ENCODE results near the gene STUB1.
"Not testable (repeated sequence)": the region's sequence is repeated elsewhere in the genome, so short reads cannot be mapped to it uniquely, and the experiment has no call there.

Gene STUB1

DNA sequence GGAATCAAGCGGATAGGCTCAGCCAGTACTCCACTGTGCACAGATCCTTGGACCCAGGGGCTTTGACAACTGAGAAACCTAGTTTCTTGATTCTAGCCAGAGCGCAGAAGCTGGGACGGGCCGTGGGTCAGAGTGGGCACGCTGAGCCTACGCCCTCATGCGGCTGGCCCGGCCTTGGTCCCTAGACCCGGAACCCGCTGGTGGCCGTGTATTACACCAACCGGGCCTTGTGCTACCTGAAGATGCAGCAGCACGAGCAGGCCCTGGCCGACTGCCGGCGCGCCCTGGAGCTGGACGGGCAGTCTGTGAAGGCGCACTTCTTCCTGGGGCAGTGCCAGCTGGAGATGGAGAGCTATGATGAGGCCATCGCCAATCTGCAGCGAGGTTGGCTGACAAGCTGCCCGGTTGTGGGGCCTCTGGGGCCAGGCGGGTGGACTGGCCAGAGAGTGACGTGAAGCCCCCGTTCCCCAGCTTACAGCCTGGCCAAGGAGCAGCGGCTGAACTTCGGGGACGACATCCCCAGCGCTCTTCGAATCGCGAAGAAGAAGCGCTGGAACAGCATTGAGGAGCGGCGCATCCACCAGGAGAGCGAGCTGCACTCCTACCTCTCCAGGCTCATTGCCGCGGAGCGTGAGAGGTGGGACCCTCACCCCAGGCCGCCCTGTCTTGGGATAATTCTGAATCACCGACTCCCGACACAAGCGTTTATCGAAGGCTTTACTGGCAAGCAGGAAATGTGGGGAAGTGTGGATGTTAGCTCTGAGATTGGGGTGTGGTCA, 946 bp downstream of the STUB1 start:
- no peak for FAIRE-seq

DNA sequence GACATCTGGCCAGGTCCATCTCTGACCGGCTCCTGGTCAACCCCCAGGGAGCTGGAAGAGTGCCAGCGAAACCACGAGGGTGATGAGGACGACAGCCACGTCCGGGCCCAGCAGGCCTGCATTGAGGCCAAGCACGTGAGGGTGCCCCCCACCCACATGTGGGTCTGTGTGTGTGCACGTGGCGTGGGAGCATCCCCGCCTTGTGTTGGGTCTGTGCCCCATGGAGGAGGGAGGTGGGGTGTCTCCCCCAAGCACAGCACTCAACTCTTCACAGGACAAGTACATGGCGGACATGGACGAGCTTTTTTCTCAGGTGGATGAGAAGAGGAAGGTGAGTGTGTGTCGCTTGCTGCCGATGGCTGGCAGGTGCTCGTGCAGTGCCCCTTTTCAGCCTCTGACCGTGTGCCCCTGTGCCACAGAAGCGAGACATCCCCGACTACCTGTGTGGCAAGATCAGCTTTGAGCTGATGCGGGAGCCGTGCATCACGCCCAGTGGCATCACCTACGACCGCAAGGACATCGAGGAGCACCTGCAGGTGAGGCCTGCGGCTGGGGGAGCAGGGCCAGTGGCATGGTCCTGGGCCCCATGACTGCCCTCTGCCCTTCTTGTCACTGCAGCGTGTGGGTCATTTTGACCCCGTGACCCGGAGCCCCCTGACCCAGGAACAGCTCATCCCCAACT, 1.7 kb downstream of the STUB1 start:
- no peak for FAIRE-seq

DNA sequence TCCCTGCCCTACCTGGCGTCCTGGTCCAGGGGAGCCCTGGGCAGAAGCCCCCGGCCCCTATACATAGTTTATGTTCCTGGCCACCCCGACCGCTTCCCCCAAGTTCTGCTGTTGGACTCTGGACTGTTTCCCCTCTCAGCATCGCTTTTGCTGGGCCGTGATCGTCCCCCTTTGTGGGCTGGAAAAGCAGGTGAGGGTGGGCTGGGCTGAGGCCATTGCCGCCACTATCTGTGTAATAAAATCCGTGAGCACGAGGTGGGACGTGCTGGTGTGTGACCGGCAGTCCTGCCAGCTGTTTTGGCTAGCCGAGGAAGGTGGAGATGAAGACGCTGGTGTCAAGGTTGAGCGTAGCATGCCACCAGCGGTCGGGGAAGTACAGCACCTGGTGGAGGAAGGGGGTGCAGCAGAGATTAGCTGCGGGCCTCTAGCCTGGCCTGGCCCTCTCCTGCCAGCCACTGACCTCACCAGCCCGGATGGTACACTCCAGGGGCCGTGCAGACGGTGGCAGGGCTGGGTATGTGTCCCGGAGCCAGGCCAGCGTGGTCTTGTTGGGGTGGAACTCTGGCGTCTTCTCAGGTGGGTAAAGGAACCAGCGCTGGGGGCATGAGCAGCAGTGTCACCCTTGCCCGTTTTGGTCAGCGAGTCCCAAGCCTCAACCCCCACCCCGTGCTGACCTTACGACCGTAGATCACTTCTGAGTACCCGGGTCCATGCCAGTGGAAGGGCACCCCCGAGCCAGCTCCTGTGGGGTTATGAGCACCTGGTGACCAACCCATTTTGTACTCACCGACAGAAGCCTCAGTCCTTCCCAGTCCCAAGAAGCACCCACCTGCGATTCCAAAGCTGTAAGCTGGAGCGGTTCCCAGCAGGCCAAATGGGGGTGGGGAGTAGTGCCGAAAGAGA, 2.5 kb downstream of the STUB1 start:
- FAIRE-seq, result no peak

DNA sequence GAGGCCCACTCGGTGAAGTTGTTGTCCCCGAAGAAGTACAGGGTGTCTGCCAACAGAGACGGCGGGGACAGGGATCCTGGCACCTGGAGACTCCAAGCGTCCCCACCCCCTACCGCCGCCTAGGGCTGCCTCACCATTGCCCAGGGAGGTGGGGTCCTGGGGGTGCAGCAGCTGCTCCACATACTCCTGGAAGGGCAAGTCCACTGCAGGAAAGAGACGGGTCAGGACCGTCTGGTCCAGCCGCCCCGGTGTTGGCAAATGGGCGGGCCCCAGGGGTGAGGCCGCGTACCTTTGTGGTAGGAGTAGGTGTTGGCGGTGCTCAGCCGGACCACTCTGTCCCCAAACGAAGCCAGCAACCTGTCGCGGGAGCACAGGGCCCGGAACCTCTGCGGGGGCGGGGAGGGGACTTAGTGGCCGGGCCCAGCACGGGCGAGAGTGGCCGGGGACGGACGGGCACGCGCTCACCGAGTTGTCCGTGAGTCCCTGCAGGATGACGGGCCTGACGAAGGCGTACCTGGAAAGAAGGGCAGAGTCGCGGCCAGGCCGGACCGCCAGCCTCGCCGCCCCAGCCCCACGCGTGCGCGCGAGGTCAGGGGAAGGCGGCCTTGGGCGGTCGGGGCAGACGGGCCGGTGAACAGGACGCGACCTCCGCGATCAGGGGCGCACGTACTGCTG, 3.3 kb downstream of the STUB1 start:
- FAIRE-seq, result no peak

DNA sequence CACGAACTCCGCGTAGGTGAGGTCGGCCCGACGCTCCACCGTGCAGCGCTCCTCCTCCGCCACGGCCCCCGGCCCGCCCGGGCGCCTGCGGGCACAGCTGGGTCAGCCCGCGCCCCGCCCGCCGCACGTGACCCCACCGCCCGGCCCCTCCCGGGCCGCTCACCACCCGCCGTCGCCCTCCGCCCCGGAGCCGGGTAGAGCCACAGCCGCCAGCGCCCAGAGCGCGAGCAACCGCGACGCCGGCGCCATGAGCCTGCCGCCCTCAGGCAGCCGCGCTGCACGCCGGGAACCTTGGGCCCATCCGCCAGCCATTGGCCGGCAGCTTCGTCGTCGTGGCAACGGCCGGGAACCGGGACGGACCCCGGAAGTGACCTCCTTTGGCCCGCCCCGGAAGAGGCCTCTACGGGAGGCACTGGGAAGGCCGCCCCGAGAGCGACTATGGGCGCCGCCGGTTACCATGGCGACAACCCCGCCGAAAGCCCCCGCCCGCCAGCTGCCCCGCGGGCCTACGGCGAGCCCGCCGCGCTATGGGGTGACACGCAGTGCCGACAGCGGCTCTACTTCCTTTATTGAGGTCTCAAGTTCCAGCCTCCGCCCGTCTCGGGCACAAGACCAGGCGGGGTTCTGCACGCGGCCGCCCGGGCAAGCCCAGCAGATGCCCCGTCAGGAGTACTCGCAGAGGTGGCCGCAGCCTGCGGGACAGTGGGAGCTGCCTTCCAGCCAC, 4.0 kb downstream of the STUB1 start, which contains the start of gene JMJD8:
Gene JMJD8, minus strand, starts transcription at position 264 of the 724 bp plus-strand sequence. Its CDS starts 15 bp downstream, at position 249.
- FAIRE-seq, result no peak

DNA sequence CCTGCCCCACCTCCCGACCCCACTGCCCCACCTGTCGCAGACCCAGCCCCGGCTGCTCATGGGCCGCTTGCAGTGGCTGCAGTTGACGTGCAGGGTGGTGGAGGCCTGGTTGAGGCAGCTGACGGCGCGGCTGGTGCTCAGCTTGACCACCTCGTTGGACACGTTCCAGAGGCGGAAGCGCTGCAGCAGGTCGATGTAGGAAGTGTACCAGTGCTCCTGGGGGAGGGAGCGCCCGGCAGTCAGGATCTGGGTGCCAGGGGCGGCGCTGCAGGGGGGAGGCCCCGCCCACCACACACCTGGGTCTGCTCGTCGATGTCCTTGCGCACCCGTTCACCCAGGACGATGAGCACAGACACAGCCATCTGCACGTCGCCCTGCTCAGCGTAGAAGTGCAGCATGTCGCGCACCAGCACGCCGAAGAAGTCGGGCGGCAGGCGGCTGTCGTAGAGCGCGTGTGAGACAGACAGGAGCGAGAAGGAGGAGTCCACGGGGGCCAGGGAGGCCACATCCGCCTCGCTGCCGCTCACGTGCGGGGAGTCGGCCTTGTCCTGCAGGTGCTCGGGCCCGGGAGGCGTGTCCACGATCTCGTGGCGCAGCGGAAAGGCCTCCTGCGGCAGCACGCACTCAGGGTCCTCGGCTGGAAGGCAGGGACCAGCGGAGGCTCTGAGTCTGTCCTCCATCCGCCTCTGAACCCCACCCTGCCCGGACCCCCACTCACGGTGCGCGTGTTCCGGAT, 4.9 kb downstream of the STUB1 start:
- FAIRE-seq, result no peak

DNA sequence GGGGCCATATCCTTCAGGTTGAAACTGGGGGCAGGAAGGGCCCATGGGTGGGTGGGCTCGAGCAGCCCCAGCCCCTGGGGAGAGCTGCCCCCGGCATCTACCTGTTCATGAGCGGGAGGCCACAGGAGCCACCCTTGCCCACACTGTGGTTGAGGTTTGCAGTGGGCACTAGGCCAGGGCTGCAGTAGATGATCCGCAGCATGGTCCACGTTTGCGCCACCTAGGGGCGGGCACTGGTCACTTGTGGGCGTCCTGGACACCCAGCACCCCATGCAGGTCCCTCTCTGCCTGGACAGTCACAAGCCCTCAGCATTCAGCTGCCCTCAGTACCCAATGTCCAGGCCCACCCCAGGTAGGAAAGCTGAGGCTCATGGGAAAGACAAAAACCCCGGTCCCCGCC, 5.8 kb downstream of the STUB1 start:
- FAIRE-seq, result no peak

DNA sequence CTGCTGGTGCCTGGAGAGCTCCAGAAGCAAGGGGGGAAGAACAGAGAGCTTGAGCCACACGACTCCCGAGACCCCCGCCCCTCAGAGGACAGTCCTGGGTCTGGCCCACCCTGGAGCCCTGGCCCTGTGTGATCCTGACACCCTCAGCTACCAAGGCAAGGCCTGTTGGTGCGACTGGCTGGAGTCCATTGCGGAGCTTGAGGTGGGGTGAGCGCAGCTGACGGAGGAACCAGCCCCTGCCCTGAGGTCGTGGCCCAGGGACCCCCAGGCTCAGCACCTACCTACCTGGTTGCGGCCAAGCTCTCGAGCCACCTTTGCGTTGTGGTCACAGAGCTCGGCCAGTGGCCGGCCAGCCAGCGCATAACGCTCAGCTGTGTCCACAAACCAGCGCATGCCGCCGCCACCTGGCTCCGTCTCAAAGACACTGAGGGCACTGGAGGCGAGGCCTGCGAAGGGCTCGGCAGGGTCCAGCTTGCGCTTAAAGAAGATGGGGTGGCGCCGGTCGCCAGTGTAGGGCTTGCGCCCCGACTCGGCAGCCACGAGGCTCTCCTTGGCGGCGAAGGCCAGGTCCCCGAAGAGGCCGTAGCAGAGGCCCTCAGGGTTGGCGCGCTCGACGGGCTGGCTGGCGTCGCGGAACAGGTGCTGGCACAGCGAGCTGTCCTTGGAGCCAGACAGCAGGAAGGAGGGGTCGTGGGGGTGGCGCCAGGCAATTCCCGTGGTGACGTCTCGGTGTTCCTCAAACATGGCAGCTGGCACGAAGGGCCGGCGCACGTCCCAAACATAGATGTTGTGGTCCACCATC, 6.5 kb downstream of the STUB1 start:
- FAIRE-seq, result no peak

DNA sequence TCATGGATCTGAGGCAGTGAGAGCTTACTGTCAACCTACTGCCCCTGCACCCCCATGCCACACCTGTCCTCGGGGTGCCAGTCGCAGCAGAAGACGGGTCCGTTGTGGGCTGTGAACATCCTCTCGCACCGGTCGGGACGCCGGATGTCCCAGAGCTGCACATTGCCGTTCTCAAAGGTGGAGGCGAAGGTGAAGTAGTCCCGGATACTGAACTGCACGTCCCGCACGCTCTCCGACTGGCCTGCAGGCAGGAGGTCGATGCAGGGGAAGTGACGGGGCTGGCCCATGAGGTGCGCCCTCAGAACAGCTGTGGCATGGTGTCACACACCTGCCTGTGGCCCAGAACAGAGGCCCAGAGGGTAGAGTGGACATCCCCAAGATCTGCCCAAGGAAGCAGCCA, 7.3 kb downstream of the STUB1 start:
- FAIRE-seq, result no peak

DNA sequence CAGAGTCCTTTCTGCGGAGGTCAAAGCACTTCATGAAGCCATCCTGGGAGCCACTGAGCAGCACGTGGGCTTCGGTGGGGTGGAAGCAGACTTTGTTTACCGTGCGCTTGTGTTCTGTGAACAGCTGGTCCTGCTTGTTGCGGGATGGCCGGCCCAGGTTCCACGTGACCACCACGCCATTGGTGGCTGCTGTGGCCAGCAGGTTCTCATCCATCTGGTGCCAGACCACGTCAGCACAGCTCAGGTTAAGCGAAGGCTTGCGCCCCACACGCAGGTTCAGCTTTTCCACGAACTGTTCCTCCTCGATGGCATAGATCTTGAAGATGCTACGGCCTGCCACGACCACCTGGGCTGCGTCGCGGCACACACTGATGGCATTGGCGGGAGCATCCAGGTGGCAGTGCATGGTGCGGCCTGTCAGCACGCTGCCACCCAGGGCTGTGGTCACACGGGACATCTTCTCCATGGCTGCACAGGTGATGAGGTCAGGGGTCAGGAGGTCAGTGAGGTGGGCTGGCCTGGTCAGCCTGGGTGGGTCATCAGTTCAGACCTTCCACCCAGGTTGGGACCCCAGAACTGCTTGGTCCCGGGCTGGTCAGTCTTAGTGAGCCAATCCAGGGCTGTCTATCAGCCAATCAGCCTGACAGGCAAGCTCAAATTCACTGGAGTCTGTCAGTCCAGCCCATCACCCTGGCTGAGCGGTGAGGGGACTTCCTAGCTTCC, 9.1 kb downstream of the STUB1 start:
- no peak for FAIRE-seq

DNA sequence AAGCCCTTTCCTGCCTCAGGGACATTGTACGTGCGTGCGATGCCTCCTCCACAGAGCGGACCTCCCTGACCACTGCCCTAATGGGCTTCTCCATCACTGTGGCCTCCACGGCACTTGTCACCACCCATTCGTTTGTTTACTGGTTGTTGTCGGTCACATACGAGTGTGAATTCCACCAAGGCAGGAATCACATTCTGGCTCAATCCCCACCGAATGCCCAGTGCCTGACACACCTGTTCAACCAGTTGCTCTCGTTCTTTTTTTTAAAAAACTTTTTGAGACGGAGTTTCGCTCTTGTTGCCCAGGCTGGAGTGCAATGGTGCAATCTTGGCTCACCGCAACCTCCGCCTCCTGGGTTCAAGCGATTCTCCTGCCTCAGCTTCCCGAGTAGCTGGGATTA, 11.0 kb downstream of the STUB1 start:
- not testable (repeated sequence) for FAIRE-seq

DNA sequence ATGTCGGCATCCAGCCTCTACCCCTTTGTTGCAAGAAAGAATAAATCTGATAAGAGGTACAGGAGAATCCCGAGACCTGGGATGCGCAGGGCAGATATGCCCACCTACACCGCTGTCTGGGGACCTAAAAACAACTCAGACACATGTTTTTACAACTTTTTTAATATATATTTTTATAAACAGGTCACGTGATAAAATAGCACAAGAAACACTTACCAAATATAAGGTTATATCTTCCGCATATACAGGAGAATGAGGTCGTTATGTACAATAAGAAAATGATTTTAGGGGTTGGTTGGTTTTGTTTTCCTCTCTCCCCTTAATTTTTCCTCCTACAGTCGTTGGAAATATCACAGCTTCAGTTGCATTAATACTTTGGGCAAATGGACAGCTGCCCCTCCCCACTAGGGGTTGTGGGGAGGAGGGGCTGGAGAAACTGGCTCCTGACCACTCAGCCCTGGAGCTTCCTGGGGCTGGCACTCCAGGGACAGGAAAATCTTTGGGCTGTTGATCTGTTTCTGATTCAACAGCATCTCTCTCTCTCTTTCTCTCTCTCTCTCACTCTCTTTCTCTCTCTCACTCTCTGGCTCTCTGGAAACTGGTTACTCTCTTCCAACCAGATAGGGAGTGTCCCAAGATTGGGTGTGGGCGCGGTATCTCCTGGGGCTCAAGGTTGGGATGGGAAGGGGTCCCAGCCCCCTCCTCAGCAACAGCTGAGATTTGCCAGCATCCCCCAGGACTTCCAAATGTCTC, 12.3 kb downstream of the STUB1 start:
- no peak for FAIRE-seq

DNA sequence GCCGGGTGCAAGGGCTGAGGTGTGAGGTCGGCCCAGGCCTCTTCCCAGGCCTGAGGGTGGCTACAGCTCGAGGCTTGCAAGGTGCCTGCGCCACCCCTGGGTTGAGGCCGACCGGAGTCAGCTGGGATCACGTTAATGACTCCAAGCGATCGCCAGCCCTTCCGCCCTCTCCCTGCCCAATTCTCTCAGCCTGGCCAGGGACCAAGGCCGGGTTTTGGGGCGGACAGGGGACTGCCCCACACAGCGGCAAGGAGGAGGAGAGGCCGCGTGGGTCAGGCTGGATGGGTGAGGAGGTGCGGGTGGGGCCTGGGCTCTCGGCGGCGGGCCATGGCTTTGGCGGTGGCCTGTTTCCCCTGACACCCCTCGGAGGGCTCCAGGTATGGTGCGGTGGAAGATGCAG, 13.2 kb downstream of the STUB1 start:
- FAIRE-seq, result no peak

DNA sequence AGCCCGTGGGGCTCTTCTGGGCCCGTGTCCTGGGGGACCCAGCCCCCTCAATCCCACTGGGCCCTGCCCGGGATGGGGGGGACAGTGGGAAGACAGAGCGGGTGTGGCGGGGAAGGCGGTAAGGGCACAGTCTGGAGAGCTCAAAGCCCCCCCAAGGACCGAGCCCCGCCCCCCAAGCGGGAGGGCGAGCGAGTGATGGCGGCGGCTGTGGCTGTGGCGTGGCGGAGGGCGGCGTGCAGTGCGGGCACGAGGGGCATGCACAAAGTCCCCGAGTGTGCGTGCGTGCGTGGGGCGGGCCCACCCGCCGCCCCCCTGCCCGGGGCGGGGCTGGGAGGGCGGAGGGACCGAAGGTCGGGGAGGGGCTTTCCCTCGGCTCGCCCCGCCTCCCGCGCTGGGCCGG, 13.6 kb downstream of the STUB1 start:
- FAIRE-seq, result no peak

DNA sequence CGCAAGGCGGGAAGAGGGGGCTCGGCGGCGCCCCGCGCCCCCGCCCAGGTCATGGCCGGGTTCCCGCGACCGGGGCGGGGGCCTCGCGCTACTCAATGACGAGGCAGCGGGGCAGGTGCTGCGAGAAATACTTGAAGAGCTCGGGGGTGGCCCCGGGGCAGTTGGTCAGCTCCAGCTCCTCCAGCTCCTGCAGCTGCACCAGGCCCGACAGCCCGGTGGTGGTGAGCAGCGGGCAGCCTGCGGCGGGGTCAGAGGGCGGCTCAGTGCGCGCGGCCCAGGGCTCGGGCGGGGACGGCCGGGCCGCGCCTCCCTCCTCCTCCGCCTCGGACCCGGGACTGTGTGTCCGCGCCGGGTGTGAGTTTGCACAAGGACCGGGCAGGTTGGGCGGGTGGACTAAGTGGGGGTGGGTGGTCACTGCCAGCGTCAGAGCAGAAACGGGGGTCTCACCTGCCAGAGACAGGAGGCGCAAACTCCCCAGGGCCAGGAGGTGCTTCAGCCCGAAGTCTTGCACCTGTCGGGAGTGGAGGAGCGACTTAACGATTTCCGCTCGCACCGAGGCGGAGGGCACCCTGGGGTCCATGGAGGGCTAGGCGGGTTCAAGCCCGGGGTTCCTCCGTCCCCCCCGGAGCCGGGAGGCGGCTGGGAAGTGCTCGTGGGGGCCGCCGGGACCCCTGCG, 14.1 kb downstream of the STUB1 start:
- FAIRE-seq, result no peak

DNA sequence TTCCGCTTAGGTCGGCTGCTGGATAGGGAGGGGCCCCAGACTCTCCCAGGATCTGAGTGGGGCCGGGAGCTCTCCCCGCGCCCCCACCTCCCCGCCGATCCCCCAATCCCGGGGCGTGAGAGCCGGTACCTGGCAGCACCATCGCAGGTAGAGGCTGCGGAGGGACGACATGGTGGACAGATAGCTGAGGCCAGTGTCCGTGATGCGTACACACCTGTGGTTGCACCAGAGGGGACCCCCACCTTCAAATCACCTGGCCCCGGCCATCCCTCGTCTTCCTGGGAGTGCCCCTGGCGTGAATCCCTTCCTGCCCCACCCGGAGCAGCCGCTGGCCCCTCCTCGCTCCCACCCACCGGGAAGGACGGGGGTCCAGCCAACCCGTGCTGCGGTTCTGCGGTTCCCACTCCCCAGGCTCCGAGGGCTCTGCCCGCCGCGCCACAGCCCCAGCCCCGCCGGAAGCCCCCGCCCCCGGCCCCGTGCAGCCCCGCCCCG, 14.7 kb downstream of the STUB1 start:
- FAIRE-seq, result no peak

DNA sequence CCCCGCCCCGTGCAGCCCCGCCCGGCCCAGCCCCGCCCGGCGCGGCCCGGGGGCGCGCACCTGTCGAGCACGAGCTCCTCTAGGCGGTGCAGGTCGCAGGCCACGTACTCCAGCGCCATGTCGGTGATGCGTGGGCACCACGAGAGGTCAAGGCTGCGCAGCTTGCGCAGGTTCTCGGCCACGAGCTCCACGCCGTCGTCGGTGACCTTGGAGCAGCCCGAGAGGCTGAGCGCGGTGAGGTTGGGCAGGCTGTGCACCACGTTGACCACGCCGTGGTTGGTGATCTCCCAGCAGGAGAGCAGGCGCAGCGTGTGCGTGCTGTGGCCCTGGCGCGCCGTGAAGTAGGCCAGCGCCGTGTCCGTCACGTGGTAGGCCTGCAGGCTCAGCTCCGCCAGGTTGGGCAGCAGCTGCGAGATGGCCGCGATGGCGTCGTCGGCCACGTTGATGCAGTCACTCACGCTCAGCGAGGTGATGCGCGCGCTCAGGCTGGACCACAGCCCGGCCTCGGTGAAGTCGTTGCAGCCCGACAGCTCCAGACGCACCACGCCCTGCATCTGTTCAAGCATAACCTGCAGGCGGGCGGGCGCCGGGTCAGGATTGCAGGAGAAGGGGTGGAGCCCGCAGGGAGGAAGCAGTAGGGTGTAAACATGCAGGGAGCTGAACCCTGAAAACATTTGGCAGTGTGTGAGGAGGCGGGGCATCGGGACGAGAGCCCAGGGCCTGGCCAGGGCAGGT, 15.3 kb downstream of the STUB1 start:
- FAIRE-seq, result no peak

All from TTC549 (cell line).